ENCODE data around the gene CNBD2.
A peak's percentile ranks its signal among the peaks of the same experiment; 100 is the strongest.

The CNBD2 gene

GRCh38 chr20:36028106-36028808 is 59.9 kb downstream of the CNBD2 start:
- DNase-seq (ENCODE audit: insufficient read length, low spot score) = no peak
- no peak for TF ChIP-seq CTCF (IDR thresholded peaks at IDR 0.05; ENCODE audit: insufficient read depth, missing control alignments)
- no peak for FAIRE-seq

- no peak for FAIRE-seq
- no peak for TF ChIP-seq CTCF (IDR thresholded peaks at IDR 0.05; ENCODE audit: insufficient read depth, missing control alignments)
- DNase-seq (ENCODE audit: insufficient read length, low spot score) = no peak
These were observed 61.8 kb downstream of the CNBD2 start for GRCh38 chr20:36030149-36030548.

- no peak for FAIRE-seq
- DNase-seq (ENCODE audit: insufficient read length, low spot score) = no peak
- TF ChIP-seq CTCF (IDR thresholded peaks at IDR 0.05; ENCODE audit: insufficient read depth, missing control alignments) = no peak
These were observed 63.4 kb downstream of the CNBD2 start for GRCh38 chr20:36031806-36032205.

- FAIRE-seq (no peak), DNase-seq (ENCODE audit: insufficient read length, low spot score) (no peak)
- TF ChIP-seq CTCF (IDR thresholded peaks at IDR 0.05; ENCODE audit: insufficient read depth, missing control alignments) = no peak
These were observed 66.5 kb downstream of the CNBD2 start for GRCh38 chr20:36034875-36035274.

GRCh38 chr20:36035745-36036144 is 67.4 kb downstream of the CNBD2 start:
- TF ChIP-seq CTCF (IDR thresholded peaks at IDR 0.05; ENCODE audit: insufficient read depth, missing control alignments) = no peak
- no peak for DNase-seq (ENCODE audit: insufficient read length, low spot score)
- no peak for FAIRE-seq

GRCh38 chr20:36036688-36037087 is 68.3 kb downstream of the CNBD2 start:
- DNase-seq (ENCODE audit: insufficient read length, low spot score) (peak; percentile 46), FAIRE-seq (no peak)
- no peak for TF ChIP-seq CTCF (IDR thresholded peaks at IDR 0.05; ENCODE audit: insufficient read depth, missing control alignments)

GRCh38 chr20:36040571-36040970 is 72.2 kb downstream of the CNBD2 start:
- no peak for DNase-seq (ENCODE audit: insufficient read length, low spot score)
- FAIRE-seq = no peak
- TF ChIP-seq CTCF (IDR thresholded peaks at IDR 0.05; ENCODE audit: insufficient read depth, missing control alignments) = no peak

All from D721Med (cell line).